ENCODE results near the gene MAPK14. TPM values are rescaled to one million over a fixed set of nuclear protein-coding genes. Genes with fewer than 3 reads are reported as not detected.

MAPK14 gene
- total RNA-seq, 3 donors from 2014 or later: 56.1 to 67.7 (median 63.2) TPM

DNA sequence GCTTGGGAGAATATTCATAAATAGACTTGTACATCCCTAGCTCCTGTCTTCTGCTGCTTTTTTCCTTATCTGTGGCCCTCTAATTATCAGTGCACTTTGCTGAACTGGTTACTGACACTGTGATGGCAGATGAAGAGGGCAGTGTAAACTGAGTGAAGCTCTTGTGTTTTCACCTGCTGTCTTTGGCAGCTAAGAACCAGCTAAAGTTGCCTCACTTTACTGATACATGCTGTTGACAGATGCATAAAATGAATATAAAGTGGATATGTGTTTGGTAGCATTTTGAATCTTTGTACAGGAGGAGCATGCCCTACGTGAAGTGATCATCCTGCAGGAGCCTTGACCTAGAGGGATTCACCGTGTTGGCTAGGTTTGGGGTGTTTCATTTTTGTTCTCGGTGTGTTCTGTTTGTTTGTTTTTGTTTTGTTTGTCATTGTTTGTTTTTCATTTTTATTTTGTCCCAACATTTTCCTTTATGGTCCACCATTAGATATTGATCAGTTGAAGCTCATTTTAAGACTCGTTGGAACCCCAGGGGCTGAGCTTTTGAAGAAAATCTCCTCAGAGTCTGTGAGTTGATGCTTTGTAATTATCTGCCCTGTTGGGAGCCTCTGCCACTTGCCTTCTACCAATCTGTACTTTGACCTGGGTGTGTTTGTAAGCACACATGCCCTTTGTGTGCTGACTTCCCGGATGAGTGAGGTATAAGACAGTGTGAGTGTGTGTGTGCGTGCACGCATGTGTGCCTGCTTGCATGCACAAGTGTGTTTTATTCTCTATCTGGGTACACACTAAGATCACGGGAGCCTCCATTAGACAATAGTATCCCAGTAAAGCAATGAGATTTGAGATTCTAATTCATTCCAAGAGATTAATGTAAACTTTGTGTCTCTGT is 68.1 kb downstream of the MAPK14 start:
- ATAC-seq: peak; percentile 97
- peaks cover 24% of the 10 kb centered on the region for H3K4me1 ChIP-seq (ENCODE audit: low read depth)
- peak; percentile 72 to 85 (median 76) for DNase-seq
- no peaks in the 10 kb centered on the region for H3K9me3 ChIP-seq
- H3K36me3 ChIP-seq (ENCODE audit: low read depth): no peaks in the 10 kb centered on the region
- intact Hi-C loops (cut with DNase I, micrococcal nuclease): loop anchor here (5.0 kb wide), 1 partner anchor 68 kb away; the partner anchor contains the start of gene MAPK14 (in 2 of the 2)
- H3K4me3 ChIP-seq: no peak overlapping the region
- TF ChIP-seq, protein P1, sequence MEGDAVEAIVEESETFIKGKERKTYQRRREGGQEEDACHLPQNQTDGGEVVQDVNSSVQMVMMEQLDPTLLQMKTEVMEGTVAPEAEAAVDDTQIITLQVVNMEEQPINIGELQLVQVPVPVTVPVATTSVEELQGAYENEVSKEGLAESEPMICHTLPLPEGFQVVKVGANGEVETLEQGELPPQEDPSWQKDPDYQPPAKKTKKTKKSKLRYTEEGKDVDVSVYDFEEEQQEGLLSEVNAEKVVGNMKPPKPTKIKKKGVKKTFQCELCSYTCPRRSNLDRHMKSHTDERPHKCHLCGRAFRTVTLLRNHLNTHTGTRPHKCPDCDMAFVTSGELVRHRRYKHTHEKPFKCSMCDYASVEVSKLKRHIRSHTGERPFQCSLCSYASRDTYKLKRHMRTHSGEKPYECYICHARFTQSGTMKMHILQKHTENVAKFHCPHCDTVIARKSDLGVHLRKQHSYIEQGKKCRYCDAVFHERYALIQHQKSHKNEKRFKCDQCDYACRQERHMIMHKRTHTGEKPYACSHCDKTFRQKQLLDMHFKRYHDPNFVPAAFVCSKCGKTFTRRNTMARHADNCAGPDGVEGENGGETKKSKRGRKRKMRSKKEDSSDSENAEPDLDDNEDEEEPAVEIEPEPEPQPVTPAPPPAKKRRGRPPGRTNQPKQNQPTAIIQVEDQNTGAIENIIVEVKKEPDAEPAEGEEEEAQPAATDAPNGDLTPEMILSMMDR (IDR thresholded peaks at IDR 0.05): no peak

DNA sequence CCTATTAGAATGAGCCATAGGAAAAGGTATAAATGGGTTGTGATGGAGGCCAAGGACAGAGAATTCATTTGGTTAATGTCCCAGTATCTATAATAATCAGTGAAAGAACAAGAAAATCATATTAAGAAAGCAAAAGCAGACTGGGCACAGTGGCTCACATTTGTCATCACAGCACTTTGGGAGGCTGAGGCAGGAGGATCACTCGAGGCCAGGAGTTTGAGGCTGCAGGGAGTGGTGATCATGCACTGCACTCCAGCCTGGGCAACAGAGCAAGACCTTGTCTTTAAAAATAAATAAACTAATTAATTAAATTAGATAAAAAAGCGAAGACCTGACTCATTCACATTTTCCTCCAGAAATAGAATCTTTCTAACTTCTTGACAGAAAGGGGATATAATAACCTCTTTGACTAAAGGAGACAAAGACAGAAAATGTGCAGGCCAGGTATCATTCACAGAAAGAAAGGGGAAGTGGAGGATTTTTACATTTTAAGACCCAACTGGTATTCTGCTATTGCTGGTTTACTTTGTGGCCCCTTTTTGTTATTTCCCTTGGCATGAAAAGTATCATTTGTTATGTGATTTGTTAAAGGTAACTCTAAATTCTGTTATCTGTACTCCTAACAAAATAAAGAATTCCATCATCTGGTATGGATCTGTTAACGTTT is 70.8 kb downstream of the MAPK14 start:
- peaks cover 7% of the 10 kb centered on the region for H3K36me3 ChIP-seq (ENCODE audit: low read depth)
- peaks cover 24% of the 10 kb centered on the region for H3K4me1 ChIP-seq (ENCODE audit: low read depth)
- no peak for ATAC-seq
- no peaks in the 10 kb centered on the region for H3K9me3 ChIP-seq
- no peak overlapping the region for H3K4me3 ChIP-seq
- TF ChIP-seq, protein P1 (IDR thresholded peaks at IDR 0.05): no peak
- DNase-seq: no peak
- intact Hi-C loops (cut with DNase I, micrococcal nuclease): loop anchor here (5.0 kb wide), 1 partner anchor 71 kb away; the partner anchor contains the start of gene MAPK14 (in 2 of the 2)

DNA sequence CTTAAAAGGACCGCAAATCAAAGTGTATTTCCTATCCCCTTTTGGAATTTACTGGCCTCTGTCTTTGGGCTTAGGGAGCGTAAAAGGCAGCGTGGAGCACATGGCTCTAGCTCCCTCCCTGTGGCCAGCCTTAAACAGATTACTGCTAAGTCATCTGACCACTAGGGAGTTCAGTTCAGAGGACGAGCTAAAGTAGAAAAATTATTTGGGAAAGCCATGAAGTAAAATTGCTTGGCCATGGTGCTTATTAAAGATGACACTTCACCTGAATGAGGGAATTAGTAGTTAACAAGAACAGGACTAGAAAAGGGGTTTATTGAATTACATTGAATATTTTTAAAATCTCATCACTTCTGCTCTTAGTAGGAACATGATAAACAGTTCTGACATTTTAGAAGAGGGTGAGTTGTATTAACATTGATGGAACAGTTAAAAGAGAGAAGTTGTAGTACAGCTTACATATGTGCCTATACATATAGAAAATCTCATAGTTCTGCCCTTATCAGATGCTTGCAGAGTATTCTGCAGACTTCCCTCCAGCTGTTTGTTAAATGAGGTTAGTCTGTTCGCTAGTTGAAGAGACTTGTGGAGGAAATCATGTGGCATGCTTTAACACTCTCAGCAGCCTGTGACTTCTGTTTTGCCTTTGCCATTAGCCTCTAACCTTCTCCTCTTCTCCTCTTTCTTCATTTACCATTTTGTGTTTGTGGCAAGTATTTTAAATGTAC is 71.5 kb downstream of the MAPK14 start:
- TF ChIP-seq, protein P1 (IDR thresholded peaks at IDR 0.05): no peak
- Histone ChIP-seq H3K4me3 (no peak overlapping the region), H3K4me1 (ENCODE audit: low read depth) (peaks cover 24% of the 10 kb centered on the region), H3K36me3 (ENCODE audit: low read depth) (peaks cover 7% of the 10 kb centered on the region), H3K9me3 (no peaks in the 10 kb centered on the region)
- DNase-seq: no peak
- intact Hi-C loops (cut with DNase I, micrococcal nuclease): loop anchor here (5.0 kb wide), 1 partner anchor 72 kb away; the partner anchor contains the start of gene MAPK14 (in 2 of the 2)
- ATAC-seq: no peak

DNA sequence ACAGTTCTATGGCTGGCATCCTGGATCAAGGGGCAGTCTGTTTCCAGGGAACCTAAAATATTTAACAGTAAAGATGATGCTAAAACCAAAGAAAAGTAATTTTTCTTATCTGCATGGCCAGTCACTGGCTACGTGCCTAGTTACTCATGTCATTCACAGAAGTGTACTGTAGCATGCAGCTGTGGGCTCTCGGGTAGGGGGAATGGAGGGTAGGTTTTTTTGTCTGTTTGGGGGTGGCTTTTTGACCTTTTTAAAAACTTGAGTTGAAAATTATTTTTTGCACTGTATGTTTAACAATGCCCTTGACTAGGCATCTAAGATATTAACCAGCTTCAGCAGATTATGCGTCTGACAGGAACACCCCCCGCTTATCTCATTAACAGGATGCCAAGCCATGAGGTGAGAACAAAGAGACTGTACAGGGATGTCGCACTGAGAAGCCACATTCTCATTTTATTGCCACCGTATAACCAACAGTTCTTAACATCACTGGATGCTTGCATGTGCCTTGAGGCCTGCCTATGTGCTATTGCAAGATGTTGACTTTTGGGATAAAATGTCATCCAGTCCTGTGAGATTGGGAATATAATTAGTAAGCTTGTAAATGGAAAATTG is 72.4 kb downstream of the MAPK14 start:
- H3K4me3 ChIP-seq: no peak overlapping the region
- intact Hi-C loops (cut with DNase I, micrococcal nuclease): loop anchor here (5.0 kb wide), 1 partner anchor 73 kb away; the partner anchor contains the start of gene MAPK14 (in 2 of the 2)
- ATAC-seq (no peak), DNase-seq (no peak)
- peaks cover 7% of the 10 kb centered on the region for H3K36me3 ChIP-seq (ENCODE audit: low read depth)
- H3K4me1 ChIP-seq (ENCODE audit: low read depth): peaks cover 21% of the 10 kb centered on the region
- H3K9me3 ChIP-seq: no peaks in the 10 kb centered on the region
- TF ChIP-seq, protein P1 (IDR thresholded peaks at IDR 0.05): no peak

DNA sequence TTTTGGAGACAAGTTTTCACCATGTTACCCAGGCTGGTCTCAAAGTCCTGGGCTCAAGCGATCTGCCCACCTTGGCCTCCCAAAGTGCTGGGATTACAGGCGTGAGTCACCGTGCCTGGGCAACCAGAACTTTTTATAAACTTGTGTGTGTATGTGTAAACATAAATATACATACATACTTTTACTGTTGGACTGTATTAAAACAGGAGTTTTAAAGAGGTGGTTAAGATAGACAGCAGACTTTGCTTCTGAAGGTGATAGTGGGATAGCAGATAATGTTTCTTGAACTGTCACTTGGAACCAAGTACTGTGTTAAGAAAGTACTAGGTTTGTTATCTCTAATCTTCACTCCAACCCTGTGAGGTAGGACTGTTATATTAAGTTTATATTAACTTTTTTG is 74.1 kb downstream of the MAPK14 start:
- ATAC-seq (no peak), DNase-seq (no peak)
- H3K4me3 ChIP-seq: no peak overlapping the region
- no peaks in the 10 kb centered on the region for H3K9me3 ChIP-seq
- H3K4me1 ChIP-seq (ENCODE audit: low read depth): peaks cover 7% of the 10 kb centered on the region
- intact Hi-C loops (cut with DNase I, micrococcal nuclease): no loop called here
- TF ChIP-seq, protein P1 (IDR thresholded peaks at IDR 0.05): no peak
- H3K36me3 ChIP-seq (ENCODE audit: low read depth): peaks cover 7% of the 10 kb centered on the region

Measured in mucosa of descending colon (tissue), 3 donors.